PFSK-1 (cell line): ENCODE results near the gene CD163L1.

ENCODE experiments used
- FOXP2 ChIP-seq: optimal IDR thresholded peaks from 2 replicates; pipeline ENCODE3; 2011; ENCODE audit warnings: borderline replicate concordance, control low read depth, inconsistent platforms; ENCODE audit not compliant: insufficient read depth; ENCODE audit errors: extremely low read length, extremely low read depth
- POLR2AphosphoS5 ChIP-seq: IDR thresholded peaks from 2 replicates; pipeline ENCODE4 v1.6.1; 2012; ENCODE audit warnings: low read depth, mild to moderate bottlenecking, control low read depth, low read length, moderate library complexity
- SIN3A ChIP-seq: IDR thresholded peaks from 2 replicates; pipeline ENCODE4 v1.6.1; 2012; ENCODE audit warnings: mild to moderate bottlenecking, low read length, moderate library complexity, borderline replicate concordance; ENCODE audit not compliant: insufficient read depth
- TF ChIP-seq, protein P1 (sequence below), 2 experiments: IDR thresholded peaks; 2 replicates each; pipeline versions ENCODE4 v1.6.1 to v1.8.0; 2011 to 2012; ENCODE audit warnings: low read depth in 2 of 2, low read length in 2 of 2, control low read depth in 1 of 2, inconsistent platforms in 1 of 2, mild to moderate bottlenecking in 1 of 2, moderate library complexity in 1 of 2; ENCODE audit not compliant: insufficient read depth in 1 of 2

DNA sequence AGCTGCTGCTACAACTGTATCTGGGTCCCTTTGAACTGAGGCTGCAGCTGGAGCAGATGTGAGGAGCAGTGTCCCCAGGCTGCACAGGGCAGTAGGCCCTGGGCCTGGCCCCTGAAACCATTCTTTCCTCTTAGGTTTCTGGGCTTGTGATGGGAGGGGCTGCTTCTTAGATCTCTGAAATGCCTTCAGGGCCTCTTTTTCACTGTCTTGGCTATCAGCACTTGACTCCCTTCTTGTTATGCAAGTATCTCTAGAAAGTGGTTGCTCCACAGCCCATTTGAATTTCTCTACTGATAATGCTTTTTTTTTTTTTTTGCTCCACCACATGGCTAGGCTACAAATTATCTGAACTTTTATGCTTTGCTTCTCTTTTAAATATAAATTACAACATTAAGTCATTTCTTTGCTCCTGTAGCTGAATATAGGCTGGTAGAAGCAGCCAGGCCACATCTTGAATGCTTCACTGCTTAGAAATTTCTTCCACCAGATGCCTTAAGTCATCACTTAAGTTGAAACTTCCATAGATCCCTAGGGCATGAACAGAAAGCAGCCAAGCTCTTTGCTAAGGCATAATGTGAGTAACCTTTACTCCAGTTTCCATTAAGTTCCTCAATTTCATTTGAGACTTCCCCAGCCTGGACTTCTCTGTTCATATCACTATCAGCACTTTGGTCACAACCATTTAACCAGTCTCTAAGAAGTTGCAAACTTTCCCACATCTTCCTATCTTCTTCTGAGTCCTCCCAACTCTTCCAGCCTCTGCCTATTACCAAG, 98.9 kb downstream of the CD163L1 start:
- TF ChIP-seq, protein P1, sequence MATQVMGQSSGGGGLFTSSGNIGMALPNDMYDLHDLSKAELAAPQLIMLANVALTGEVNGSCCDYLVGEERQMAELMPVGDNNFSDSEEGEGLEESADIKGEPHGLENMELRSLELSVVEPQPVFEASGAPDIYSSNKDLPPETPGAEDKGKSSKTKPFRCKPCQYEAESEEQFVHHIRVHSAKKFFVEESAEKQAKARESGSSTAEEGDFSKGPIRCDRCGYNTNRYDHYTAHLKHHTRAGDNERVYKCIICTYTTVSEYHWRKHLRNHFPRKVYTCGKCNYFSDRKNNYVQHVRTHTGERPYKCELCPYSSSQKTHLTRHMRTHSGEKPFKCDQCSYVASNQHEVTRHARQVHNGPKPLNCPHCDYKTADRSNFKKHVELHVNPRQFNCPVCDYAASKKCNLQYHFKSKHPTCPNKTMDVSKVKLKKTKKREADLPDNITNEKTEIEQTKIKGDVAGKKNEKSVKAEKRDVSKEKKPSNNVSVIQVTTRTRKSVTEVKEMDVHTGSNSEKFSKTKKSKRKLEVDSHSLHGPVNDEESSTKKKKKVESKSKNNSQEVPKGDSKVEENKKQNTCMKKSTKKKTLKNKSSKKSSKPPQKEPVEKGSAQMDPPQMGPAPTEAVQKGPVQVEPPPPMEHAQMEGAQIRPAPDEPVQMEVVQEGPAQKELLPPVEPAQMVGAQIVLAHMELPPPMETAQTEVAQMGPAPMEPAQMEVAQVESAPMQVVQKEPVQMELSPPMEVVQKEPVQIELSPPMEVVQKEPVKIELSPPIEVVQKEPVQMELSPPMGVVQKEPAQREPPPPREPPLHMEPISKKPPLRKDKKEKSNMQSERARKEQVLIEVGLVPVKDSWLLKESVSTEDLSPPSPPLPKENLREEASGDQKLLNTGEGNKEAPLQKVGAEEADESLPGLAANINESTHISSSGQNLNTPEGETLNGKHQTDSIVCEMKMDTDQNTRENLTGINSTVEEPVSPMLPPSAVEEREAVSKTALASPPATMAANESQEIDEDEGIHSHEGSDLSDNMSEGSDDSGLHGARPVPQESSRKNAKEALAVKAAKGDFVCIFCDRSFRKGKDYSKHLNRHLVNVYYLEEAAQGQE (IDR thresholded peaks at IDR 0.05; ENCODE audit: insufficient read depth in 1 of 2, low read depth in 2 of 2, low read length in 2 of 2) = no peak
- TF ChIP-seq POLR2AphosphoS5 = no peak
- TF ChIP-seq SIN3A = no peak
- TF ChIP-seq FOXP2 = no peak
